ENCODE results near the gene WNT7A. TPM values are rescaled to one million over a fixed set of nuclear protein-coding genes. Genes with fewer than 3 reads are reported as not detected.
A peak's percentile ranks its signal among the peaks of the same experiment; 100 is the strongest.
"Not testable (repeated sequence)": the region's sequence is repeated elsewhere in the genome, so short reads cannot be mapped to it uniquely, and the experiment has no call there.

WNT7A gene
- polyA plus RNA-seq (ENCODE audit: insufficient read length in 4 of 4): under 1 TPM in 1 of 4 donors, not detected in 3; 0.05 TPM

GRCh38 chr3:13879946-13880810 is at the start of gene WNT7A:
Gene WNT7A (minus strand): TSS chr3:13880071. CDS start chr3:13879816, 255 bp downstream.
- DNase-seq (ENCODE audit: low read depth in 4 of 4, low spot score in 3 of 4): peak in 1 of 4 donors; percentile 28

- DNase-seq (ENCODE audit: low read depth in 4 of 4, low spot score in 3 of 4): not testable (repeated sequence)
Observed at GRCh38 chr3:13928741-13929140, 48.9 kb upstream of the WNT7A start.

- no peak for DNase-seq (ENCODE audit: low read depth in 4 of 4, low spot score in 3 of 4)
Observed at GRCh38 chr3:13927295-13927694, 47.4 kb upstream of the WNT7A start.

GRCh38 chr3:13916375-13916774 is 36.5 kb upstream of the WNT7A start:
- no peak for DNase-seq (ENCODE audit: low read depth in 4 of 4, low spot score in 3 of 4)

GRCh38 chr3:13902648-13903238 is 22.9 kb upstream of the WNT7A start:
- DNase-seq (ENCODE audit: low read depth in 4 of 4, low spot score in 3 of 4): no peak

GRCh38 chr3:13901935-13902584 is 22.2 kb upstream of the WNT7A start:
- no peak for DNase-seq (ENCODE audit: low read depth in 4 of 4, low spot score in 3 of 4)

GRCh38 chr3:13898346-13898745 is 18.5 kb upstream of the WNT7A start:
- DNase-seq (ENCODE audit: low read depth in 4 of 4, low spot score in 3 of 4): no peak

GRCh38 chr3:13896473-13897154 is 16.7 kb upstream of the WNT7A start:
- DNase-seq (ENCODE audit: low read depth in 4 of 4, low spot score in 3 of 4): peak; percentile 53 to 74 (median 68)

GRCh38 chr3:13895155-13896105 is 15.6 kb upstream of the WNT7A start:
- DNase-seq (ENCODE audit: low read depth in 4 of 4, low spot score in 3 of 4): peak; percentile 73 to 84 (median 79)

GRCh38 chr3:13894807-13895154 is 14.9 kb upstream of the WNT7A start:
- DNase-seq (ENCODE audit: low read depth in 4 of 4, low spot score in 3 of 4): no peak

GRCh38 chr3:13894096-13894806 is 14.4 kb upstream of the WNT7A start:
- no peak for DNase-seq (ENCODE audit: low read depth in 4 of 4, low spot score in 3 of 4)

- DNase-seq (ENCODE audit: low read depth in 4 of 4, low spot score in 3 of 4): no peak
Observed at GRCh38 chr3:13892304-13892703, 12.4 kb upstream of the WNT7A start.

- no peak for DNase-seq (ENCODE audit: low read depth in 4 of 4, low spot score in 3 of 4)
Observed at GRCh38 chr3:13891492-13892073, 11.7 kb upstream of the WNT7A start.

- no peak for DNase-seq (ENCODE audit: low read depth in 4 of 4, low spot score in 3 of 4)
Observed at GRCh38 chr3:13891017-13891392, 11.1 kb upstream of the WNT7A start.

- no peak for DNase-seq (ENCODE audit: low read depth in 4 of 4, low spot score in 3 of 4)
Observed at GRCh38 chr3:13890377-13891016, 10.6 kb upstream of the WNT7A start.

- DNase-seq (ENCODE audit: low read depth in 4 of 4, low spot score in 3 of 4): no peak
Observed at GRCh38 chr3:13888576-13888975, 8.7 kb upstream of the WNT7A start.

GRCh38 chr3:13887495-13888300 is 7.8 kb upstream of the WNT7A start:
- DNase-seq (ENCODE audit: low read depth in 4 of 4, low spot score in 3 of 4): no peak
